K562 (cell line): ENCODE data around the gene SMCO1. TPM values are rescaled to one million over a fixed set of nuclear protein-coding genes. Genes with fewer than 3 reads are reported as not detected.
"Not testable (repeated sequence)": the region's sequence is repeated elsewhere in the genome, so short reads cannot be mapped to it uniquely, and the experiment has no call there.

Source experiments
- ATF1 ChIP-seq, 2 experiments: fragments of 450-650 bp in 1 of 2; IDR thresholded peaks; 2 replicates each; pipeline ENCODE4 v1.6.1; 2016; ENCODE audit warnings: missing compliant biosample characterization in 1 of 2, missing genetic modification characterization in 1 of 2
- ELF1 ChIP-seq: fragments of 200-800 bp; sonication (Bioruptor generic); IDR thresholded peaks from 2 replicates; pipeline ENCODE4 v1.6.1; 2016; ENCODE audit warnings: missing genetic modification characterization, missing compliant biosample characterization
- FOXJ3 ChIP-seq: sonication (generic); formaldehyde crosslinking; IDR thresholded peaks from 2 replicates; pipeline ENCODE4 v1.4.0; 2020; ENCODE audit warnings: mild to moderate bottlenecking, missing genetic modification reagents
- KDM1A ChIP-seq, 2 experiments: fragments of 450-650 bp; IDR thresholded peaks; 2 replicates each; pipeline ENCODE4 v1.6.1; 2016; ENCODE audit warnings: mild to moderate bottlenecking in 2 of 2
- LCOR ChIP-seq: sonication (generic); formaldehyde crosslinking; IDR thresholded peaks from 2 replicates; pipeline ENCODE4 v1.8.0; 2022; ENCODE audit warnings: mild to moderate bottlenecking, missing genetic modification reagents
- MEF2A ChIP-seq: IDR thresholded peaks from 2 replicates; pipeline ENCODE4 v1.6.1; 2011; ENCODE audit warnings: low read depth, mild to moderate bottlenecking, low read length, moderate library complexity; ENCODE audit not compliant: control insufficient read depth
- NCOR1 ChIP-seq: fragments of 450-650 bp; IDR thresholded peaks from 2 replicates; pipeline ENCODE4 v1.6.1; 2016; ENCODE audit warnings: mild to moderate bottlenecking, moderate library complexity
- NEUROD1 ChIP-seq: fragments of 150-350 bp; IDR thresholded peaks from 2 replicates; pipeline ENCODE4 v1.6.1; 2014; ENCODE audit warnings: borderline replicate concordance, low read length, low read depth; ENCODE audit not compliant: partially characterized antibody
- NFE2 ChIP-seq: IDR thresholded peaks from 2 replicates; pipeline ENCODE4 v1.6.1; 2014; ENCODE audit warnings: antibody characterized with exemption, low read depth
- ZNF584 ChIP-seq: fragments of 200-800 bp; sonication (Bioruptor generic); IDR thresholded peaks from 2 replicates; pipeline ENCODE4 v1.6.1; 2016; ENCODE audit warnings: low read depth, mild to moderate bottlenecking, missing genetic modification characterization, missing compliant biosample characterization
- polyA plus RNA-seq, 8 experiments: library from polyadenylated mRNA; depleted of rRNA in 4 of 8; stranded (reverse) in 5 of 8; unstranded in 3 of 8; fragments of >200 nt; fragmentation: Nextera tagmentation in 2 of 8; fragmentation: Illumina TruSeq in 1 of 8; extraction: Ambion mirVana in 2 of 8; extraction: Trizol in 1 of 8; gene quantifications; 2 replicates each; pipeline versions ENCODE4 v1.2.1 to v1.2.3, GENCODE V29; 2011 to 2014; ENCODE audit warnings: inconsistent platforms in 1 of 8, missing spikeins in 1 of 8
- total RNA-seq, 7 experiments: library from RNA; depleted of rRNA in 6 of 7; stranded (reverse); fragments of >200 nt in 6 of 7; fragmentation: Illumina TruSeq in 2 of 7; extraction: Trizol in 2 of 7; gene quantifications; 2 replicates each; pipeline versions ENCODE4 v1.2.1 to v1.2.3, GENCODE V29; 2011 to 2021; ENCODE audit warnings: low replicate concordance in 1 of 7
- TF ChIP-seq, protein P1 (sequence below), 2 experiments: fragments of 450-650 bp; IDR thresholded peaks; 2 replicates each; pipeline ENCODE4 v1.6.1; 2018; ENCODE audit warnings: mild to moderate bottlenecking in 2 of 2, low read depth in 1 of 2; ENCODE audit not compliant: partially characterized antibody in 2 of 2
- TF ChIP-seq, protein P2 (sequence below): fragments of 450-650 bp; IDR thresholded peaks from 2 replicates; pipeline ENCODE4 v1.6.1; 2016
- TF ChIP-seq, protein P3 (sequence below): fragments of 200-800 bp; sonication (Bioruptor generic); IDR thresholded peaks from 2 replicates; pipeline ENCODE4 v1.6.1; 2017; ENCODE audit warnings: missing genetic modification characterization, missing compliant biosample characterization
- TF ChIP-seq, protein P4 (sequence below): sonication (generic); formaldehyde crosslinking; IDR thresholded peaks from 2 replicates; pipeline ENCODE4 v1.8.0; 2023; ENCODE audit warnings: missing genetic modification reagents, mild to moderate bottlenecking, borderline replicate concordance

SMCO1 gene
- total and polyA plus RNA-seq, 9 of the 15 experiments (the other 6 are each of a cell fraction or from before 2014, with no cell fraction given): 0.05 to 0.35 (median 0.12) TPM; not detected in 5

DNA sequence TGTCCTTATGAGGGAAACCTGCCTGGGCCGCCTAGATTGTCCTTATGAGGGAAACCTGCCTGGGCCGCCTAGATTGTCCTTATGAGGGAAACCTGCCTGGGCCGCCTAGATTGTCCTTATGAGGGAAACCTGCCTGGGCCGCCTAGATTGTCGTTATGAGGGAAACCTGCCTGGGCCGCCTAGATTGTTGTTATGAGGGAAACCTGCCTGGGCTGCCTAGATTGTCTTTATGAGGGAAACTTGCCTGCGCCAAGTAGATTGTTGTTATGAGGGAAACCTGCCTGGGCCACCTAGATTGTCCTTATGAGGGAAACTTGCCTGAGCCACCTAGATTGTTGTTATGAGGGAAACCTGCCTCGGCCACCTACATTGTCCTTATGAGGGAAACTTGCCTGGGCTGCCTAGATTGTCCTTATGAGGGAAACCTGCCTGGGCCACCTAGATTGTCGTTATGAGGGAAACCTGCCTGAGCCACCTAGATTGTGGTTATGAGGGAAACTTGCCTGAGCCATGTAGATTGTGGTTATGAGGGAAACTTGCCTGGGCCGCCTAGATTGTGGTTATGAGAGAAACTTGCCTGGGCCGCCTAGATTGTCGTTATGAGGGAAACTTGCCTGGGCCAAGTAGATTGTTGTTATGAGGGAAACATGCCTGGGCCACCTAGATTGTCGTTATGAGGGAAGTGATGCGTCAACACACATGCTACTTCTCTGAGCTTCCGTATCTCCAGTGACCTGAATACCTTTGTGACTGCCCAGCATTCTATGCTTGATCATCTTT is 3.3 kb downstream of the SMCO1 start (continued):
- TF ChIP-seq, protein P1, sequence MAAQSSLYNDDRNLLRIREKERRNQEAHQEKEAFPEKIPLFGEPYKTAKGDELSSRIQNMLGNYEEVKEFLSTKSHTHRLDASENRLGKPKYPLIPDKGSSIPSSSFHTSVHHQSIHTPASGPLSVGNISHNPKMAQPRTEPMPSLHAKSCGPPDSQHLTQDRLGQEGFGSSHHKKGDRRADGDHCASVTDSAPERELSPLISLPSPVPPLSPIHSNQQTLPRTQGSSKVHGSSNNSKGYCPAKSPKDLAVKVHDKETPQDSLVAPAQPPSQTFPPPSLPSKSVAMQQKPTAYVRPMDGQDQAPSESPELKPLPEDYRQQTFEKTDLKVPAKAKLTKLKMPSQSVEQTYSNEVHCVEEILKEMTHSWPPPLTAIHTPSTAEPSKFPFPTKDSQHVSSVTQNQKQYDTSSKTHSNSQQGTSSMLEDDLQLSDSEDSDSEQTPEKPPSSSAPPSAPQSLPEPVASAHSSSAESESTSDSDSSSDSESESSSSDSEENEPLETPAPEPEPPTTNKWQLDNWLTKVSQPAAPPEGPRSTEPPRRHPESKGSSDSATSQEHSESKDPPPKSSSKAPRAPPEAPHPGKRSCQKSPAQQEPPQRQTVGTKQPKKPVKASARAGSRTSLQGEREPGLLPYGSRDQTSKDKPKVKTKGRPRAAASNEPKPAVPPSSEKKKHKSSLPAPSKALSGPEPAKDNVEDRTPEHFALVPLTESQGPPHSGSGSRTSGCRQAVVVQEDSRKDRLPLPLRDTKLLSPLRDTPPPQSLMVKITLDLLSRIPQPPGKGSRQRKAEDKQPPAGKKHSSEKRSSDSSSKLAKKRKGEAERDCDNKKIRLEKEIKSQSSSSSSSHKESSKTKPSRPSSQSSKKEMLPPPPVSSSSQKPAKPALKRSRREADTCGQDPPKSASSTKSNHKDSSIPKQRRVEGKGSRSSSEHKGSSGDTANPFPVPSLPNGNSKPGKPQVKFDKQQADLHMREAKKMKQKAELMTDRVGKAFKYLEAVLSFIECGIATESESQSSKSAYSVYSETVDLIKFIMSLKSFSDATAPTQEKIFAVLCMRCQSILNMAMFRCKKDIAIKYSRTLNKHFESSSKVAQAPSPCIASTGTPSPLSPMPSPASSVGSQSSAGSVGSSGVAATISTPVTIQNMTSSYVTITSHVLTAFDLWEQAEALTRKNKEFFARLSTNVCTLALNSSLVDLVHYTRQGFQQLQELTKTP (IDR thresholded peaks at IDR 0.05; ENCODE audit: low read depth in 1 of 2, partially characterized antibody in 2 of 2): peak in 1 of 2 experiments; percentile 75
- TF ChIP-seq ELF1 (tag) (0 out of 2 replicates have a peak, but pooled peaks have one; percentile 27), FOXJ3 (CRISPR knock-in tag) (peak; percentile 92), NCOR1 (peak; percentile 93), MEF2A (peak; percentile 71), KDM1A (IDR thresholded peaks at IDR 0.05) (peak in 1 of 2 experiments; percentile 49; a peak in 1 of 4 replicates), ATF1 (tag; IDR thresholded peaks at IDR 0.05) (peak; percentile 73), NEUROD1 (peak; percentile 93), ZNF584 (peak; percentile 96), NFE2 (peak; percentile 70), LCOR (CRISPR knock-in tag) (peak; percentile 75; the same call in 1 of the 2 replicates)
- not testable (repeated sequence) for TF ChIP-seq ATF1 (CRISPR knock-in tag; IDR thresholded peaks at IDR 0.05)
- TF ChIP-seq, protein P2, sequence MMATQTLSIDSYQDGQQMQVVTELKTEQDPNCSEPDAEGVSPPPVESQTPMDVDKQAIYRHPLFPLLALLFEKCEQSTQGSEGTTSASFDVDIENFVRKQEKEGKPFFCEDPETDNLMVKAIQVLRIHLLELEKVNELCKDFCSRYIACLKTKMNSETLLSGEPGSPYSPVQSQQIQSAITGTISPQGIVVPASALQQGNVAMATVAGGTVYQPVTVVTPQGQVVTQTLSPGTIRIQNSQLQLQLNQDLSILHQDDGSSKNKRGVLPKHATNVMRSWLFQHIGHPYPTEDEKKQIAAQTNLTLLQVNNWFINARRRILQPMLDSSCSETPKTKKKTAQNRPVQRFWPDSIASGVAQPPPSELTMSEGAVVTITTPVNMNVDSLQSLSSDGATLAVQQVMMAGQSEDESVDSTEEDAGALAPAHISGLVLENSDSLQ: 0 out of 2 replicates have a peak, but pooled peaks have one; percentile 28
- TF ChIP-seq, protein P3, sequence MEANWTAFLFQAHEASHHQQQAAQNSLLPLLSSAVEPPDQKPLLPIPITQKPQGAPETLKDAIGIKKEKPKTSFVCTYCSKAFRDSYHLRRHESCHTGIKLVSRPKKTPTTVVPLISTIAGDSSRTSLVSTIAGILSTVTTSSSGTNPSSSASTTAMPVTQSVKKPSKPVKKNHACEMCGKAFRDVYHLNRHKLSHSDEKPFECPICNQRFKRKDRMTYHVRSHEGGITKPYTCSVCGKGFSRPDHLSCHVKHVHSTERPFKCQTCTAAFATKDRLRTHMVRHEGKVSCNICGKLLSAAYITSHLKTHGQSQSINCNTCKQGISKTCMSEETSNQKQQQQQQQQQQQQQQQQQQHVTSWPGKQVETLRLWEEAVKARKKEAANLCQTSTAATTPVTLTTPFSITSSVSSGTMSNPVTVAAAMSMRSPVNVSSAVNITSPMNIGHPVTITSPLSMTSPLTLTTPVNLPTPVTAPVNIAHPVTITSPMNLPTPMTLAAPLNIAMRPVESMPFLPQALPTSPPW (CRISPR knock-in tag): peak; percentile 66
- TF ChIP-seq, protein P4, sequence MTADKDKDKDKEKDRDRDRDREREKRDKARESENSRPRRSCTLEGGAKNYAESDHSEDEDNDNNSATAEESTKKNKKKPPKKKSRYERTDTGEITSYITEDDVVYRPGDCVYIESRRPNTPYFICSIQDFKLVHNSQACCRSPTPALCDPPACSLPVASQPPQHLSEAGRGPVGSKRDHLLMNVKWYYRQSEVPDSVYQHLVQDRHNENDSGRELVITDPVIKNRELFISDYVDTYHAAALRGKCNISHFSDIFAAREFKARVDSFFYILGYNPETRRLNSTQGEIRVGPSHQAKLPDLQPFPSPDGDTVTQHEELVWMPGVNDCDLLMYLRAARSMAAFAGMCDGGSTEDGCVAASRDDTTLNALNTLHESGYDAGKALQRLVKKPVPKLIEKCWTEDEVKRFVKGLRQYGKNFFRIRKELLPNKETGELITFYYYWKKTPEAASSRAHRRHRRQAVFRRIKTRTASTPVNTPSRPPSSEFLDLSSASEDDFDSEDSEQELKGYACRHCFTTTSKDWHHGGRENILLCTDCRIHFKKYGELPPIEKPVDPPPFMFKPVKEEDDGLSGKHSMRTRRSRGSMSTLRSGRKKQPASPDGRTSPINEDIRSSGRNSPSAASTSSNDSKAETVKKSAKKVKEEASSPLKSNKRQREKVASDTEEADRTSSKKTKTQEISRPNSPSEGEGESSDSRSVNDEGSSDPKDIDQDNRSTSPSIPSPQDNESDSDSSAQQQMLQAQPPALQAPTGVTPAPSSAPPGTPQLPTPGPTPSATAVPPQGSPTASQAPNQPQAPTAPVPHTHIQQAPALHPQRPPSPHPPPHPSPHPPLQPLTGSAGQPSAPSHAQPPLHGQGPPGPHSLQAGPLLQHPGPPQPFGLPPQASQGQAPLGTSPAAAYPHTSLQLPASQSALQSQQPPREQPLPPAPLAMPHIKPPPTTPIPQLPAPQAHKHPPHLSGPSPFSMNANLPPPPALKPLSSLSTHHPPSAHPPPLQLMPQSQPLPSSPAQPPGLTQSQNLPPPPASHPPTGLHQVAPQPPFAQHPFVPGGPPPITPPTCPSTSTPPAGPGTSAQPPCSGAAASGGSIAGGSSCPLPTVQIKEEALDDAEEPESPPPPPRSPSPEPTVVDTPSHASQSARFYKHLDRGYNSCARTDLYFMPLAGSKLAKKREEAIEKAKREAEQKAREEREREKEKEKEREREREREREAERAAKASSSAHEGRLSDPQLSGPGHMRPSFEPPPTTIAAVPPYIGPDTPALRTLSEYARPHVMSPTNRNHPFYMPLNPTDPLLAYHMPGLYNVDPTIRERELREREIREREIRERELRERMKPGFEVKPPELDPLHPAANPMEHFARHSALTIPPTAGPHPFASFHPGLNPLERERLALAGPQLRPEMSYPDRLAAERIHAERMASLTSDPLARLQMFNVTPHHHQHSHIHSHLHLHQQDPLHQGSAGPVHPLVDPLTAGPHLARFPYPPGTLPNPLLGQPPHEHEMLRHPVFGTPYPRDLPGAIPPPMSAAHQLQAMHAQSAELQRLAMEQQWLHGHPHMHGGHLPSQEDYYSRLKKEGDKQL (CRISPR knock-in tag): 0 out of 2 replicates have a peak, but pooled peaks have one; percentile 67
